Measurements from ENCODE around the gene SIX3. TPM values are rescaled to one million over a fixed set of nuclear protein-coding genes. Genes with fewer than 3 reads are reported as not detected.

SIX3 gene
- total RNA-seq, 1 donor from 2014 or later: not detected

GRCh38 chr2:44943693-44944101, 2.2 kb downstream of the SIX3 start:
- no peak for DNase-seq (ENCODE audit: low spot score)

GRCh38 chr2:44944102-44944951, 2.8 kb downstream of the SIX3 start:
- no peak for DNase-seq (ENCODE audit: low spot score)

- no peak for DNase-seq (ENCODE audit: low spot score)
Measured at GRCh38 chr2:44944952-44945612, 3.6 kb downstream of the SIX3 start.

GRCh38 chr2:44945676-44946371, 4.3 kb downstream of the SIX3 start:
- DNase-seq (ENCODE audit: low spot score): no peak

GRCh38 chr2:44946372-44947027, 5.0 kb downstream of the SIX3 start:
- no peak for DNase-seq (ENCODE audit: low spot score)

- no peak for DNase-seq (ENCODE audit: low spot score)
Measured at GRCh38 chr2:44947028-44947375, 5.5 kb downstream of the SIX3 start.

- DNase-seq (ENCODE audit: low spot score): no peak
Measured at GRCh38 chr2:44948565-44949328, 7.2 kb downstream of the SIX3 start.

- DNase-seq (ENCODE audit: low spot score): peak; percentile 18
Measured at GRCh38 chr2:44949329-44950151, 8.0 kb downstream of the SIX3 start.

DNA sequence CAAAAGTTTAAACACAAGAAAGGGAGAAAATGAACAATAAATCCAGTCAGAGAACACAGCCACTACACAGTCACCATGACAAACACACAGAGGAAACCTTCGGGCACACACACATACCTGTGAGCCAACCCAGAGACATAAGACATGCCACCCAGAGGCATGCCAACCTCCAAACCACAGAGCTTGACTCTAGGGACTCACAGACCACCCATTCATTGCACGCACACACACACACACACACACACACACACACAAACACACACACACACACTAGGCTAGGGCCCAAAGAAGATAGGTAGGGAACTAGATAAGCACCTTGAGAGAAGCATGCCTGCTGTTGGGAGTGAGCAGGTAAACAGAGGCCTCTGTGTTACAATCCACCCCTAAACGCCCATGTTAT, 9.1 kb downstream of the SIX3 start:
- no peak for DNase-seq (ENCODE audit: low spot score)

- DNase-seq (ENCODE audit: low spot score): no peak
Measured at GRCh38 chr2:44951124-44951523, 9.6 kb downstream of the SIX3 start.

GRCh38 chr2:44951714-44952113, 10.2 kb downstream of the SIX3 start:
- no peak for DNase-seq (ENCODE audit: low spot score)

GRCh38 chr2:44952143-44952805, 10.8 kb downstream of the SIX3 start:
- DNase-seq (ENCODE audit: low spot score): peak; percentile 27

DNA sequence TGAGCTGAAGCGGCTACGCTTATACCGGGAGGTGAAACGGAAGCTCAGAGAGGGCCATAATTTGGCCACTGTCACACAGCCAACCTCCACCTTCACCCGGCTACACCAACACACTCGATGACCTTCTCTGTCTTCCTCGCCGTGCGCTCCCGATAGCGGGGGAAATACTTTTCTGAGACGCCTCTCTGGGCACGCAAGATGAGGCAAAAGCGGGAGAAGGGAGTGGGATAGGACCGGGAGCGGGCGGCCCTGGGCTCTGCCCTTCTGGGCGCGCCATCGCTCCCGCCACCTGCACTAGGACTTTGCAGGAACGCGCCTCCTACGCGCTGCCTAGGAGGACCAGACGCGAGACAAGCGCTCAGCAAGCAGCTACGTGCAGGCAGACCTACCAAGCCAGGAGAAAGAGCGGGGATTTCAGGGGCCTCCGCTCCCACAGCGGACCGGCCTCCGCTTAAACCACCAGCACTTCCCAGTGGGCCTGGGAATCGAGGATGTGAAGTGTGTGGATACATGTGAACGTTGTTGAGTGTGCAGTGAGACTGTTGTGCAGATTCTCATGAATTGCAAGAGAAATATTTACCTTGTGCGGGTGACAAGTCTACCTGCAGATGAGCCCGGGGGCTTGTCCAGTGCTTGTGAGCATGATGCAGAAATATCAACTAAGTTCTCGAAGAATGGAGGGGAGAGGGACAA, 11.4 kb downstream of the SIX3 start:
- no peak for DNase-seq (ENCODE audit: low spot score)

GRCh38 chr2:44953499-44953883, 12.0 kb downstream of the SIX3 start:
- DNase-seq (ENCODE audit: low spot score): no peak

DNA sequence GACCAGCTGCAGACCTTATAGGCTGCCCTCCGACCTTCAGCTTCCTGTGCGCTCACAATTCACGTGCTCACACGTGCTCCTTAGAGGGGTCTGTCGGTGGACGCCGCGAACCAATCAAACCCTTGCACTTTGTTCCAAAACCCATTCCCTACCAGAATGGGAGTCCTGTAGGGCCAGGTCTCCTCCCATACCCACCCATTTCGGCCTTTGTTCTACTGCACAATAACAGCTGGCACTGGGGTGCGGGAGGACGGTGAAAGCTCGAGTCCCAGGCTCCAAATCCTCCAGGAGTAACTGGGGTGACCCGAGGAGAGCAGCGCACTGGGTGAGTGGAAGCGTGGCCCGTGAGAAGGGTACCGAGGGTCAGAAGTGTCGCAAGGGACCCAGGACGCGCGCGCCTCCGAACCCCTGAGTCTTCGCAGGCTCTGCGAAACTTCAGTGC, 13.0 kb downstream of the SIX3 start:
- no peak for DNase-seq (ENCODE audit: low spot score)

DNA sequence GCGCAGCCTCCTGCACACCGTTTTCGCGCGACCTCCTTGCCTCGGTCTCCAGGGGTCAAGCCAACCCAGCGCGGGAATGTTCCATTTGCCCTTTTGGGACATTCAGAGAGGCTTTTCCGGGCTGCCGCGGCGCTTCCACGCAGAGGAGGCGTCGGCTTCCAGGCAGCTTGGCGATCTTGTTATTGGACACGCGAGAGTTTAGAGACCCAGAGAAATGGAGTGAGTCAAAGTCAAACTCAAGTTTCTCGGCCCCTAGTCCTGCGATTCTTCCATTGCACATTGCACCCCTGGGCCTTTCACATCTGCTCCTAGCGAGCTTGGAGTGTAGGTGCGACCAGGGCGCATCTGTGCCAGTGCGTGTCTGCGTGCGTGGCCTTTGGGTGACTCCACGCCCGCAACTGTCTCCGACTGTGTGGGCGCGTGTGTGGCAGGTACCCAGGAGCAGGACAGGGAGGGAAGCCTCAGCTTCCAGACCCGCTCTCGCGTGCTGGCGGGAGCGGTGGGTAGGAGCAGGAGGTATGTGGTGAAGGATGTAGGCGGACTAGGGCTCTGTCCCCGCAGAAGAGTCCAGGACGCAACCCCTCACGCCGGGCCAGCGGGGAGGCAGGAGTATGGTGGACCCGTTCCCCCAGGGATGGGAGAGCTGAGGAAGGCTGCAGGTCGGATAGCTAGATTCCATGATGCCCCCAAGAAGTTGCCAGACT, 13.5 kb downstream of the SIX3 start:
- DNase-seq (ENCODE audit: low spot score): no peak

- DNase-seq (ENCODE audit: low spot score): peak; percentile 52
Measured at GRCh38 chr2:44955593-44956392, 14.3 kb downstream of the SIX3 start.

GRCh38 chr2:44956843-44957242, 15.3 kb downstream of the SIX3 start:
- DNase-seq (ENCODE audit: low spot score): no peak

All from umbilical cord (tissue), 2 donors.